Kidney epithelial cell (primary cell): ENCODE measurements around the gene SCP2D1. TPM values are rescaled to one million over a fixed set of nuclear protein-coding genes. Genes with fewer than 3 reads are reported as not detected.
A peak's percentile ranks its signal among the peaks of the same experiment; 100 is the strongest.

Experiments used
- DNase-seq: peaks from one replicate; pipeline ENCODE4 v3.0.0-alpha.2; 2010; ENCODE audit warnings: low read depth
- H3K27me3 ChIP-seq: 2 replicates; pipeline ENCODE4 v1.6.0; 2011; ENCODE audit warnings: low read length; ENCODE audit not compliant: control insufficient read depth, insufficient read depth
- H3K36me3 ChIP-seq: 2 replicates; pipeline ENCODE4 v1.5.1; 2011; ENCODE audit warnings: low read length; ENCODE audit not compliant: control insufficient read depth, insufficient read depth
- H3K4me3 ChIP-seq: 2 replicates; pipeline ENCODE4 v1.5.1; 2011; ENCODE audit warnings: low read depth, mild to moderate bottlenecking, control low read depth, low read length
- total RNA-seq: library from RNA; depleted of rRNA; stranded (reverse); fragments of >200 nt; gene quantifications from 2 replicates; pipeline ENCODE4 v1.2.3, GENCODE V29; 2015
- TF ChIP-seq, protein P1 (sequence below): IDR thresholded peaks from 2 replicates; pipeline ENCODE4 v1.5.1; 2011; ENCODE audit warnings: mild to moderate bottlenecking, moderate library complexity, low read length, control low read depth, inconsistent platforms; ENCODE audit not compliant: insufficient read depth, poor library complexity, severe bottlenecking

Gene SCP2D1
- total RNA-seq, 1 donor from 2014 or later = not detected

DNA sequence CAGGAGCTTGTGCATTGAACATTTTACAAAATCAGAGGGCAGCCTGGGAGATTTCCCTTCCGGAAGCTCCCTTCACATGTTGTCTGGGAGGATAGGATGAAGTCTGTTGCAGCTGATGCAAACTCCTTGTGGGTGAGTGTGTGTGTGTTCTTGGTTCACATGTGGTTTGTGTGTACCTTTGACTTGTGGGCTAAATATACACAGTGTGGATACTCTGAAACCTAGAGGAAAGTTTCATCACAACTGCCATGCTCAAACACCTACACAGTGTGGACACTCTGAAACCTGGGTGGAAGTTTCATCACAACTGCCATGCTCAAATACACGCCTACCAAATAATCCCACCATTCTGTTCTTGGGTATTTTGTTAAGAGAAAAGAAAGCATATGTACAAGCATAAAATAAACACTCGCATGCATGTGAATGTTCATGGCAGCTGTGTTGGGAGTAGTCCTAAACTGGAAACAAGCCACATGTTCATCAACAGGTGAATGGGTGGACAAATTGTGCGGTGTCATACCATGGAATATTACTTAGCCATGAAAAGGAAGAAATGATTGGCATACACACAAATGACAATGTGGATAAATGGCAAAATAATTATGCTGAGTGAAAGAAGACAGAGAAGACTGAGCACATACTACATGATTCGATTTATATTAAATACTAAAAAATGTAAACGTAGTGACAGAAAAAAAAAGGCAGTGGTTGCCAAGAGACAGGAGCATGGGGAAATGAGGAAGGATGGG lies 1.8 kb downstream of the SCP2D1 start:
- no peak for DNase-seq
- TF ChIP-seq, protein P1, sequence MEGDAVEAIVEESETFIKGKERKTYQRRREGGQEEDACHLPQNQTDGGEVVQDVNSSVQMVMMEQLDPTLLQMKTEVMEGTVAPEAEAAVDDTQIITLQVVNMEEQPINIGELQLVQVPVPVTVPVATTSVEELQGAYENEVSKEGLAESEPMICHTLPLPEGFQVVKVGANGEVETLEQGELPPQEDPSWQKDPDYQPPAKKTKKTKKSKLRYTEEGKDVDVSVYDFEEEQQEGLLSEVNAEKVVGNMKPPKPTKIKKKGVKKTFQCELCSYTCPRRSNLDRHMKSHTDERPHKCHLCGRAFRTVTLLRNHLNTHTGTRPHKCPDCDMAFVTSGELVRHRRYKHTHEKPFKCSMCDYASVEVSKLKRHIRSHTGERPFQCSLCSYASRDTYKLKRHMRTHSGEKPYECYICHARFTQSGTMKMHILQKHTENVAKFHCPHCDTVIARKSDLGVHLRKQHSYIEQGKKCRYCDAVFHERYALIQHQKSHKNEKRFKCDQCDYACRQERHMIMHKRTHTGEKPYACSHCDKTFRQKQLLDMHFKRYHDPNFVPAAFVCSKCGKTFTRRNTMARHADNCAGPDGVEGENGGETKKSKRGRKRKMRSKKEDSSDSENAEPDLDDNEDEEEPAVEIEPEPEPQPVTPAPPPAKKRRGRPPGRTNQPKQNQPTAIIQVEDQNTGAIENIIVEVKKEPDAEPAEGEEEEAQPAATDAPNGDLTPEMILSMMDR = no peak
- Histone ChIP-seq H3K4me3 (no peak overlapping the region), H3K36me3 (no peaks in the 10 kb centered on the region), H3K27me3 (no peaks in the 10 kb centered on the region)

DNA sequence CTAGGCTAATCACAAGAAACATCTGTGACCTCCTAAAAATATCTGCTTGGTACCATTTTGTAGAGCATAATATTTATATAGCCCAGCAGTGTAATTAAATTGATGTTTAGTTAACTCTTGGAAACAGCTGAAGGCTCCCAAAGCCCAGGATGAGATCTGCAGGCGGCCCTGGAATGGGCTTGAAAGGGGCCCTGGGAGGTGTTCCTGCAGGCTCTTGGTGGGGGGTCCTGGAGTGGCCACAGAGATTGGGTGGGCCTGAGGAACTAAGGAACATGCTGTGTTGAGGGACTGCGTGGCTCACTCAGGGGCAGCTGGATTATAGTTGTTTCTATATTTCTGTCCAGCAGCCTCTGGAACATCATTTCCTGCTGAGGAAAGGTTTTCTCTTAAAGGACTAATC lies 9.2 kb downstream of the SCP2D1 start:
- no peaks in the 10 kb centered on the region for H3K27me3 ChIP-seq
- no peaks in the 10 kb centered on the region for H3K36me3 ChIP-seq
- H3K4me3 ChIP-seq = no peak overlapping the region
- DNase-seq = no peak
- TF ChIP-seq, protein P1 = no peak

DNA sequence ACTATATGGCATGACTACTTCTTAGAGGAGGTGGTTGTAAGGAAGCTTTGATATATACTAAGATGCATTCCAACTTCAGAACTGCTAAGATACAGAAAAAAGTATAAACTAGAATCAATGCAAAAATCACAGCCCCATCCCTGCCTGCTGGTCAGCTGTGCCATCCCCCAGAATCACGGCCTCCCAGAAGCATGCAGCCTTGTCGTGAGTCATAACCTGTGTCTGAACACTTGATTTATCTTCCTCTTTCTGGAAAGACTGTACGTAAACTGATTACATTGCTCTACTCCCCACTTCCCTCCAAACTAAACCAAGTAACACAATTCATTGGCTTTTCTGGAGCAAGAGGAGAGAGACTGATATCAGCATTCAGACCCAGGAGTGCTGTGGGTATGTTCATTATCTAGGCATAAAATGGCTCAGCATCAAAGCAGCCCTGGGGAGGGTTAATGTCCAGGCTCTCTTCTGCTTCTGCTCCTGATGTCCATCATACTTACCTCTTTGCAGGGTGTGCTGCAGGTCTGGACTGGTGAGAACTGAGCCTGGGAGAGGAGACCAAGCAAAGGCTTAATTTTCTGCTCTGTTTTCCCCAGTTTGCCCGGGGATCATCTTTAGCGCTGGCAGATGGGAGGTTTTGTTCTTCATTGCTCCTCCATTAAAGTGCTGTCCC lies 18.4 kb downstream of the SCP2D1 start:
- no peaks in the 10 kb centered on the region for H3K27me3 ChIP-seq
- DNase-seq = peak; percentile 19
- H3K4me3 ChIP-seq = no peak overlapping the region
- no peaks in the 10 kb centered on the region for H3K36me3 ChIP-seq
- TF ChIP-seq, protein P1 = no peak

DNA sequence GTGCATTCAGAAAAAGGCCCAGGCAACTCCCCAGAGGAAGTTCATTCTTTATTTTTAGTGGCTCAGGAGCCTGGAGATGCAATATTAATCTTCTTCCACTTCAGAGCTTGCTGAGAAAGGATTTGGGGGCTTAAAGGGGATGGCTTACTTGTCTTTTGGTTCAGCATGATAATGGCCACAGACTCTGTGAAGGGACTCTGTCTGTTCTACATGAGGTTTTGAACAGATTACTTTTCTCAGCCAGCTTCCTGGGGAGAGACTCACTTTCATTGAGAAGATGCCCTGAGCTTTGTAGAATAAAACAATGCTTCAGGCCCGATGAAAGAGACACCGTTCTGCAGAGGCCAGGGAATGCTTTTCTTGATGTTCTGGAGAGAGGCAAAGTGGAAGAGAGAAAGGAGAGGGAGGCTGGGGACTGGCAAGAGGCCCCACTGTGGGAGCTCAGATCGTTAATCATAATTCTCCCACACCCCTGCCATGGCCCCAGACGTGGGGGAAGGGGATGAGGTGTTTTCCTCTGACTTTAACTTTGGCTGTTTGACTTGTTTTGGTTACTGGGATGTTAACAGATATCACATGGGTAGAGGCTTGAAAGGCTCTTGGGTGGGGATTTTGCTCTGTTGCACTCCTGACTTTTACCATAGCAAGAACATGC lies 19.1 kb downstream of the SCP2D1 start:
- DNase-seq = no peak
- TF ChIP-seq, protein P1 = no peak
- Histone ChIP-seq H3K27me3 (no peaks in the 10 kb centered on the region), H3K4me3 (no peak overlapping the region), H3K36me3 (no peaks in the 10 kb centered on the region)

DNA sequence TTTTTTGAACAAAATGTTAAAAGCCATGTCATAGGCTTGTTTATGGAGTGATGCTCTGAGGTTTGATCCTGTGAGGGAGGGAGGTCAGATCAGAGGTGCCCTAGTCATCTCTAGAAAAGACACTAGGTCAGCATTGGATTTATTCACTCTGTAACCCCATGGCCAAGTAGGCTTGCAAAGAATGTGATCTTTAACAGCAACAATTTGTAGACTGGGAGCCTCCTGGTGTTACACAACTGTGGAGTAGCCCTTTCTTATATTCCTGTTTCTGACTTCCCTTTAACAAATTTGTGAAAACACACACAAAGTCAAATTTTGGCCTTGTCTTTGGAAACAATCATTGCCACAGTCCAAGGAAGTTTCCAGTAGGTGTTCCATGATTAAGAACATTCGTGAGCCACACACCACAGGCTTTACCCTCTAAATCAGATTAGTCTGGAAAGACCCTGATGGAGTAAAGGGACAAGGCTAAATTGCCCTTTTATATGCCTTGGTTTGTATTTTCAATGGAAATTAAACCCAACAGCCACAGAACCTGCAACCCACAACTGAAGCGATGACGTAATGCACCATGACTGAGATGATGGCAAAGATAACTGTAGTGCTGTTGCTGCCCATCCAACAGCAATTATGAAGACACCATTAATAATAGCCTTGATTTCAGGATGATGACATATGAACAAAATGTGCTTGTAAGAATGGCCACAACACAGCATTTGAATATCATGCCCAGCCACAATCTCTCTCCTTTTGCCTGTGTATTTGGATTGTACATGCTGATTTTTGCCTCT lies 22.1 kb downstream of the SCP2D1 start:
- DNase-seq = no peak

More for the DNA sequence above, 22.1 kb downstream of the SCP2D1 start:
- TF ChIP-seq, protein P1 = no peak
- H3K36me3 ChIP-seq = no peaks in the 10 kb centered on the region
- H3K4me3 ChIP-seq = no peak overlapping the region
- H3K27me3 ChIP-seq = no peaks in the 10 kb centered on the region
